ENCODE results near the gene WNT4.

WNT4 gene

DNA sequence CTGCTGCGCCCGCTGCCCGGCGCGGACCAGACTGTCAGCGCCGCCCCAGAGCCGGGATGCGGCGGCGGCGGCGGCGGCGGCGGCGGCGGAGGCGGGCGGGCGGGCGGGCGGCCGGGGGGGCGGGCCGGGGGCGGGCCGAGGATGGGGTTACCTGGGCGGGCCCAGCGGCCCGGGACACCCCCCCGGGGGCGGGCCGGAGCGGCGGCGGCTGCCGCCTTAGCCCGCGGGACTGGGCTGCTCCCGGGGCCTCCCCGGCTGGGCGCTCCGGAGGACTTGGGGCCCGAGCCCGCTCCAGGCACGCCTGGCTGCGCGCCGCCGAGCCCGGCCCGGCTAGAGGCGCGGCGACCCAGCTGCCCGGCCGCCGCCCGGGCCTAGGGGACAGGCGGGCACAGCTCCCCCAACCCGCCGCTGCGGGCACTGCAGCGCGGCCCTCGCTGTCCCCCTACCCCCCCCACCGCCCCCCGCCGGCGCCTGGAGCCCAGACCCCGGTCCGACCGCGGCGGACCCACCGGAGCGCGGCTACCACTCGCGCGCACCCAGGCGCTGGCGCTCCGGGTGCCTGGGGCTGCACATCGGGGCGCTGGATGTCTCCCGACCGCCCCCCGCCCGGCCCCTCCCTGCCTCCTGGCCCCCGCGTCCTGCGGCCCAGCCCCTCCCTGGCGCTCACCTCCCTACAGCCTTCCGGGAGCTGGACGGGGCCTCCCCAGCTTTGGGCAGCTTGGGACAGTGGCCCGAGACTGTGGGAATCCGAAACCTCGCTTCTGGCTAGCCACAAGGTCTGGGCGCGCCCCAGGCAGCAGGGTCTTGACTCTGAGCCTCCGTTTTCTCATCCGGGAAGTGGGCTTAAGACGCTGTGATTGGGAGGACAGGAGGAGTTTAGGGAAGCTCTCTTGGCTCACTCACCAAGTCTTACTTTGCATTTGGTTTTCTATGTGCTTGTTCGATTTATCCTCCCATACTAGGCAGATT, at the start of gene WNT4:
Gene WNT4 (minus strand): TSS at position 33 of the 969 bp plus-strand sequence. CDS start 175 bp downstream, outside the sequence.
- no peak for DNase-seq

- DNase-seq: no peak
Observed at GRCh38 chr1:22190731-22191130, 47.8 kb upstream of the WNT4 start.

GRCh38 chr1:22190251-22190650, 47.4 kb upstream of the WNT4 start:
- no peak for DNase-seq

- no peak for DNase-seq
Observed at GRCh38 chr1:22189619-22190018, 46.7 kb upstream of the WNT4 start.

- DNase-seq: no peak
Observed at GRCh38 chr1:22188914-22189313, 46.0 kb upstream of the WNT4 start.

- DNase-seq: no peak
Observed at GRCh38 chr1:22188436-22188835, 45.5 kb upstream of the WNT4 start.

- DNase-seq: no peak
Observed at GRCh38 chr1:22186311-22186710, 43.4 kb upstream of the WNT4 start.

DNA sequence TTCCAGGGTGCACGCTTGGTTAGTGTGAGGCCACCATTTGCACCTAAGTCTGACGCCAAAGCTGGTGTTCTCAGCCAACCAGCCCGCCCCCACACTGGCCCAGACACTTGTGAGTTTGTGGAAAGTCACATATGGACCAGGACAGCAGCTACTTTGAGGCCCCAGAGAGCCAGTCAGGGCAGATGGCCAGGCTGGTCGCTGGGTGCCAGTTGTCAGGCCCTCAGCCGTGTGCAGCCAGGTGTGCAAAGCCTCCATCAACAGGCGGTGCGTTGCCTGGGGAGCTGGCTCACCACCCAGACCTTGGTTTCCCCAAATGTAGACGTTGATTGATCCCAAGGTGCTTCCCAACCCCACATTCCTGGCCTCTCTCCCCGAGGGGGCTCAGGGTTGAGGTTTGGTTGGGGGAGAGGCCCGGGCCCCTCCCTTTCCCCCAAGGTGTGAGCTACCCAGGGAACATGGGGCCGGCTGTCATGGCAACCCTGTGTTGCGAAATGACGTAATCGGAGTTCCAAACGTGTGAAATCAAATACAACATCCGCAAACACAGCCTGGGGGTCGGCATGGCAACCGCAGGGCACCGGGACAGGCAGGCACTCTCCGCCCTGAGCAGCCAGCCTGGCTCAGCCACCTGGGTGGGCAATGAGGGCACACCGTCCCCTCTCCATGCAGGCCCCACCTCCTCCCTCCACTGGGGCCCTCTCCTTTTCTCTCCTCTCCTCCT, 42.2 kb upstream of the WNT4 start:
- DNase-seq: peak; percentile 88

- no peak for DNase-seq
Observed at GRCh38 chr1:22184454-22184853, 41.6 kb upstream of the WNT4 start.

DNA sequence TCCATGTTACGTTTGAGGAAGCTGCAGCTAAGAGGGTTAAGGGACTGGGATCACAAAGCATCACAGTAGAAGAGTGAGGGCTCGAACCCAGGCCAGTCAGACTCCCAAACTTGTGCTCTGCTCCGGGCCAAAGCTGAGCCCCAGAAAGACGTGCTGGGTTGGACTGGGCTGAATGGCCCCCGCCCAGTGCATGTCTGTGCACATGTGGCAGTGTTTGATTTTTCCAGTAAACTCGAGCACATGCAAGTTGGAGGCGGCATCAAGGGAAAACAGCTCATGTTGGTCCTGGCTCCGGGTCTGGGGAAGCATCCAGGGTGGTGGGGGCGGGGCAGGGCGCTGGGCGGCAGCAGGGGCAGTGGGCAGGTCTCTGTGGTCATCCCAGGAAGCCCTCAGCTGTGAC, 39.8 kb upstream of the WNT4 start:
- DNase-seq: no peak

DNA sequence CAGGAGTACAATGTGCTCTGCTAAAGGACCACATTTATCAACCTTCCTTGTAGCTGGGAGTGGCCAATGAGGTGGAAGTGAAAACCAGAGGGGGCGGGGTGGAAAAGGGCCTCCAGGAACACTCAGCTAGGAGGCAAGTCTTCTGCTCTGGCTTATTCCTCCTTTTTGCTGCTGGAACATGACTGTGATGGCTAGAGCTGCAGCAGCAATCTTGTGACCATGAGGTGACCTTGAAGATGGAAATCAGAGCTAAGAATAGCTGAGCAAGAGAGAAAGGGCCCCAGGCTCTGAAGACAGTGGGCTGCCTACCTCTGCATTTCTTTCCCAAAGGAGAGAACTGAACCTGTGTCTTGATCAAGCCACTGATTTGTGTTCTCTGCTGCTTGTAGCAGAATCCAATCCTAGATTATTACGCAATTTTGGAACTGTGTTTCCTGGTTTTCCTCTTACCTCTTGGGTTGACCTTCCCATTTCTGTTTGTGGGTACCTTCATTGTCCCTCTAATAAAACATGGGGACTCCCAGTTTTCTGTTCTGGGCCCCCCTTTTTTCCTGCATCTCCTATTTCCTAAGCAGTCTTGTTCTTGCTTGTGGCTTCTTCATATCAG, 36.4 kb upstream of the WNT4 start:
- no peak for DNase-seq

GRCh38 chr1:22177354-22178003, 34.6 kb upstream of the WNT4 start:
- no peak for DNase-seq

- peak; percentile 19 for DNase-seq
Observed at GRCh38 chr1:22176258-22176657, 33.4 kb upstream of the WNT4 start.

- peak; percentile 18 for DNase-seq
Observed at GRCh38 chr1:22174446-22175220, 31.7 kb upstream of the WNT4 start.

GRCh38 chr1:22171951-22172715, 29.2 kb upstream of the WNT4 start:
- DNase-seq: no peak

GRCh38 chr1:22169816-22170215, 26.9 kb upstream of the WNT4 start:
- no peak for DNase-seq

- DNase-seq: no peak
Observed at GRCh38 chr1:22168412-22168973, 25.6 kb upstream of the WNT4 start.

DNA sequence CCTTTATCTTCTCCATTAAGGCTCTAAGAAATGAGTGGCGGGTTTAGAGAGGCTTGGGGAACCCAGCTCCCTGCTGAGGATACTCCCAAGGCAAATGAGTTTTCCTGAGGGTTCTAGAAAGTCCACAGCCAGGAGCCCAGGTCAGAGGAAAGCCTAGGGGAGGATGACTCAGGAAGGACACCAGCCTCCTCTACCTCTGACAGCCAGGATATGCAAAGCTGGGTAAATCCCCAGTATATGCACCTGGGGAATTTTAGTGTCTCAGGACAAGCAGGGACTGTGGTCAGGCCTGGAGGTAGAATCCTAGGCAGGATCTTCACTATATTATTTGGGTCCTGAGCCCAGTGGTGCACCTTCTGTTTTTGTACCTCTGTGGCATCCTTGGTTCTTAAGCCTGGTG, 23.5 kb upstream of the WNT4 start:
- DNase-seq: no peak

DNA sequence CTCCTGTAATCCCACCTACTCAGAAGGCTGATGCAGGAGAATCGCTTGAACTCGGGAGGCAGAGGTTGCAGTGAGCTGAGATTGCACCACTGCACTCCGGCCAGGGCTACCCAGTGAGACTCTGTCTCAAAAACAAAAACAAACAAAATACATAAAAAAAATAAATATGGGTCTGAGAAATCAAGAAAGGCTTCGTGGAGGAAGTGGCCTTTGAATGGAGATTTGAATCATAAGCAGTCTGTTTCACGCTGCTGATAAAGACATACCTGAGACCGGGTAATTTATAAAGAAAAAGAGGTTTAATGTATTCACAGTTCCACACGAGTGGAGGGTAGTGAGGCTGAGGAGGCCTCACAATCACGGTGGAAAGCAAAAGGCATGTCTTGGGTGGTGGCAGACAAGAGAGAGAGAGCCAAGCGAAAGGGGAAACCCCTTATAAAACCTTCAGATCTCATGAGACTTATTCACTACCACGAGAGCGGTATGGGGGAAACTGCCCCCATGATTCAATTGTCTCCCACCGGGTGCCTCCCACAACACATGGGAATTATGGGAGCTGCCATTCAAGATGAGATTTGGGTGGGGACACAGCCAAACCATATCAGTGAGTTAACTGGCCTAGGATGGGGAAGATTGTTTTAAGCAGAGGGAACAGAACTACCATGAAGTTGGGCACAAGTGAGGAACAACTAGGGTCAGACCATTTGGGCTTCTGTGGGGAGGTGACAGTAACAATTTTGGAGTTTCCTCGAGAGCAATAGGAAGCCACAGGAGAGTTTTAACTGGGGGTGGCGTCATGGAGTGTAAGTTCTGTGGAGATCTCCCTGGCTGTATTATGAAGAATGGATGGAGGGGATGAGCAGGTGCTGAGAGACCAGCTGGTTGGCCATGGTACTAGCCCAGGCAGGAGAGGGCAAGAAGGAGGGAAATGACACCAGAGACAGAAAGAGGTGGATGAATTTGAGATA, 22.2 kb upstream of the WNT4 start:
- DNase-seq: no peak

- peak; percentile 48 for DNase-seq
Observed at GRCh38 chr1:22163564-22163963, 20.7 kb upstream of the WNT4 start.
